Stimulated activated CD8-positive, alpha-beta memory T cell treated with anti-CD3 and anti-CD28 coated beads, Interleukin-7, amount 100 ng/mL, for 48 hours (primary cell): ENCODE measurements around the gene FAF2.
"Not testable (repeated sequence)": the region's sequence is repeated elsewhere in the genome, so short reads cannot be mapped to it uniquely, and the experiment has no call there.

ENCODE experiments used
- DNase-seq, 2 donors: peaks; one replicate each; pipeline ENCODE4 v3.0.0-alpha.2; 2020; ENCODE audit warnings: low read depth in 1 of 2; ENCODE audit errors: extremely low read depth in 1 of 2

Gene FAF2

DNA sequence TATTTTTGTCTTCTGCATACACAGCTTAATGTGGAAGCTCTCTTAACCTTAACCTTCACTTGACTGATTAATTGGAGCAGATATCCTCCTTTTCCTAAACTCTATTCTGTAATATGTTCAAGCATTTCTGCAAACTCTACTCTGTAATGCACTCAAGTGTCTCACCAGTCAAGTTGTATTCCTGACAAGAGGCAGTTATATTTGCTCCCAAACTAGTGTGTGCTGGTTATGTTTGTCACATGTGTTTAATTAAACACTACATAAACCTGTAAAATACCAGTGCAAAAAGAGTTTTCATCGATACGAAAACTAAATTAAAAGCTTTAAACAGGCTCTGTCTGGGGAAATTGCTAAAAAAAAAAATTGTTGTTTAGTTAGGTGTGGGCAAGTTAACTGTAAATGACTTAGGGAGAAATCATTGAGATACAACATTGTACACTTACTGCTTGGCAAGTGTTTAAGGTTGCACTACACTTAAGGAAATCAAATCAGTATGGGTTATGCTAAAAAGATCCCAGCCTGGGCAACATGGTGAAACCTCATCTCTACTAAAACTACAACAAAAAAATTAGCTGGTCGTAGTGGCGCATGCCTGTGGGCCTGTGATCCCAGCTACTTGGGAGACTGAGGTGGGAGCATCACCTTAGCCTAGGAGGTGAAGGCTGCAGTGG, 6.7 kb downstream of the FAF2 start:
- DNase-seq, result no peak

DNA sequence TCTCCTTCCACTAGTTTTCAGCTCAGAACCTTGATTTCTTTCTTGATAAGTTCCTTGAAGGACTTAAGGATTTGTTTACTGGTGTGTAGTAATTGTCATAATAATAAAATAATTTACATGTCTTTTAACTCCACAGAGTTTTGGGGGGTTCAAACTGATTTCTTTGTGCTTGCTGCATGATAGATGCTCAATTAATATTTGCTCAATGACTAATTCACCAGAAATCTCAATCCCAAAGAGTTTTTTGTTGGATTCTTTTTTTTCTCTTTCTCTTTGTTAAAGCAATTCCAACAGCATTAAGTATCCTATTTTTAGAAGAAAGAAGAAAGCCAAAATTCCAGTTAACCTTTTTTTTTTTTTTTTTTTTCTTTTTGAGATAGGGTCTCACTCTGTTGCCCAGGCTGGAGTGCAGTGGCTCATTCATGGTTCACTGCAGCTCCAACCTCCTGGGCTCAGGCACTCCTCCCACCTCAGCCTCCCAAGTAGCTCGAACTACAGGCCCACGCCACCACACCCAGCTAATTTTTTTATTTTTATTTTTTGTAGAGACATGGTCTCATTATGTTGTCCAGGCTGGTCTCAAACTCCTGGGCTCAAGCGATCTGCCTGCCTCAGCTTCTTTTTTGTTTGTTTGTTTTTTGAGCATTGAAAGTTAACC, 10.8 kb downstream of the FAF2 start:
- DNase-seq, result no peak

DNA sequence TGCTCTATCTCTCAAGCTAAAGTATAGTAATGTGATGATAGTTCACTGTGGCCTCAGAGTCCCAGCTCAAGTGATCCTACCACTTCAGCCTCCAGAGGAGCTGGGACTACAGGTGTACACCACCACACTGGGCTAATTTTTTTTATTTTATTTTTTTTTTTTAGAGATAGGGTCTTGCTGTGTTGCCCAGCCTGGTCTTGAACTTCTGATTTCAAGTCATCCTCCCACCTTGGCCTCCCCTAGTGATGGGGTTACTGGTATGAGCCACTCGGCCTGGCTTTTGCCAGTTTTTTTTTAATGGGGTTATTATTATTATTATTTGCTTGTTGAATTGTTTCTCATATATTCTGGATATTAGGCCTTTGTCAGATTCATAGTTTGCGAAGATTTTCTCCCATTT, 13.2 kb downstream of the FAF2 start:
- no peak for DNase-seq

DNA sequence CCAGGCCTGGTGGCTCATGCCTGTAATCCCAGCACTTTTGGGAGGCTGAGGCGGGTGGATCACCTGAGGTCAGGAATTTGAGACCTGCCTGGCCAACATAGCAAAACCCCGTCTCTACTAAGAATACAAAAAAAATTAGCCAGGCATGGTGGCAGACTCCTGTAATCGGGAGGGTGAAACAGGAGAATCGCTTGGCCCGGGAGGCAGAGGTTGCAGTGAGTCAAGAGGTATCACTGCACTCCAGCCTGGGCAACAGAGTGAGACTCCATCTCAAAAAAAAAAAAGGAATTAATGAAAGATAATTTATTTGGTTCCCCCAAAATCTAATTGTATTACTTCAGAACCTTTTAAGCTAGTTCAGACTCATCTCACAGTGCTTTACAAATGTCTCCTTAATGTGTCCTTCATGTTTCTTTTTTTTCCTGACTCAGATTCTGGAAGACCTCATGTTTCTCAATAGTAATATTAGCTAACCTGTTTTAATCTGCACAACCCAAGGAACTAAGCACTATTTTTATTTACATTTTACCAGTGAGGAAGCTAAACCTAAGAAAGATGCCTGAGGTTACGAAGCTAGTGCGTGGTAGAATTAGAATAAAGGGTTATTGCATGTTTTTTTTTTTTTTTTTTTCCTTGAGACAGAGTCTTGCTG, 15.1 kb downstream of the FAF2 start:
- DNase-seq, result no peak

GRCh38 chr5:176466245-176466871, 18.2 kb downstream of the FAF2 start:
- no peak for DNase-seq

GRCh38 chr5:176469296-176469695, 21.1 kb downstream of the FAF2 start:
- DNase-seq, result no peak

- DNase-seq, result no peak
These were observed 22.4 kb downstream of the FAF2 start for GRCh38 chr5:176470539-176470938.

DNA sequence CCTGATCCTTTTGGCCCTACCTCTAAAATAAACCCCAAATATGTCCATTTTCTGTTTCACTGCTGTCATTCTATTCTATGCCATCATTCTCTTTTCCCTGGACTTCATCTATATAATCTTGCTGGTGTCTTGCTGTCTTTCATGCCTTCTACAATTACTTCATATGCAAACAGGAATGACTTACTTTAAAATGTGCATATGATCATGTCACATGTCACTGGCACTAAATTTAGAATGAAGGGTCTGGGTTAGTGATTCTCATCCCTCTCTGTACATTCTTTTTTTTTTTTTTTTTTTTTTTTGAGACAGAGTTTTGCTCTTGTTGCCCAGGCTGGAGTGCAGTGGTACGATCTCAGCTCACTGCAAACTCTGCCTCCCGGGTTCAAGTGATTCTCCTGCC, 22.9 kb downstream of the FAF2 start:
- no peak for DNase-seq

GRCh38 chr5:176473335-176474006, 25.3 kb downstream of the FAF2 start:
- no peak for DNase-seq

GRCh38 chr5:176474476-176474875, 26.3 kb downstream of the FAF2 start:
- no peak for DNase-seq

DNA sequence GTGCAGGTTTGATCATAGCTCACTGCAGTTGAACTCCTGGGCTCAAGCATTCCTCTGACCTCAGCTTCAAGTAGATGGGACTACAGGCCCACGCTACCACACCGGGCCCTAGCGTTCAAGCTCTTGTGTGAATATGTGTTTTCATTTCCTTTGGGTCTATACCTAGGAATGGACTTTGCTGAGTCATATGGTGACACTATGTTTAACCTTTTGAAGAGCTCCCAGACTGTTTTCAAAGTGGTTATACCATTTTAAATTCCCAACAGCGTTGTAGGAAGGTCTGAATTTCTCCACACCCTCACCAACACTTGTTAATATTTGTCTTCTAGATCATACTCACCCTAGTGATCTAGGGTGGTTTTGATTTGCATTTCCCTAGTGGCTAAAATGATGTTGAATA, 33.5 kb downstream of the FAF2 start:
- DNase-seq, result no peak

DNA sequence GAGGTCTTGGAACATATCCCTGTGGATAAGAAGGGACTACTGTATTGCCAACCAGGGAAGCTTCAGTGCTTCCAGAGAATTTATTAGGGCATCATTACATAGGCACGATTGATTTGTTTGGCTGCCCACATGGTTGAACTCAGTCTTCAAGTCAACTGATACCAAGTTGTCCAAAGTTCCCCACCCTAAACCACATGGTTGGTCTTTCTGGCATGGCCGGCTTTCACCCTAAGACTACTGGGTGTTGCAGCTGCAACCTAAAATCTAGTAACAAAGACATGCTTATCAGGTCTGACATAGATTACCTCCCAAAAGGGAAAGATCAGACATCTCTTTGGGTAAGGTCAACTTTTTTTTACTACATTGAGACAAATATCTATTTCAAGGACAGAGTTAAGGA, 37.0 kb downstream of the FAF2 start:
- DNase-seq, result no peak

DNA sequence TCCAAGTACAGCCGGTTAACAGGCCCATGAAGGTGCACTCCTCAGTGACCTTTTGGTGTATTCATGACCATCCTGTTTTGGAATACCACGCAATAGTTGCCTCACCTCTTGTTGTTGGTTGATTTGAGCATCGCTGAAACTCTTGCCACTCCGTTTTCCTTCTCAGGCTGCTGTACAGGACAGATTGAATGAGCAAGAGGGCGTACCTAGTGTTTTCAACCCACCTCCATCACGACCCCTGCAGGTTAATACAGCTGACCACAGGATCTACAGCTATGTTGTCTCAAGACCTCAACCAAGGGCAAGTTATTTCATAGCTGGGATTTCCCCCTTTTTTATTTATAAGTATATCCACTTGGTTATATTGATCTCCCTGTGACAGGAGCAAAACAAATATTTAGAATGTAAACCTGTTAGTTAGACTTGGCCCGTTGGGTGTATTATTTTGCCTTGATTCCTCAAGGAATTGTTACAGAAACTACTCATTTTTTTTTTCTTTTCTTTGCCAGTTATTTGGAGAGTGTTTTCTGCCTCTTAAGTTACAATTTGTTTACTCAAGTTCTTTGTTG, 38.1 kb downstream of the FAF2 start:
- no peak for DNase-seq

GRCh38 chr5:176487160-176487559, 39.0 kb downstream of the FAF2 start:
- DNase-seq, result not testable (repeated sequence)

GRCh38 chr5:176489077-176489476, 40.9 kb downstream of the FAF2 start:
- DNase-seq, result no peak

DNA sequence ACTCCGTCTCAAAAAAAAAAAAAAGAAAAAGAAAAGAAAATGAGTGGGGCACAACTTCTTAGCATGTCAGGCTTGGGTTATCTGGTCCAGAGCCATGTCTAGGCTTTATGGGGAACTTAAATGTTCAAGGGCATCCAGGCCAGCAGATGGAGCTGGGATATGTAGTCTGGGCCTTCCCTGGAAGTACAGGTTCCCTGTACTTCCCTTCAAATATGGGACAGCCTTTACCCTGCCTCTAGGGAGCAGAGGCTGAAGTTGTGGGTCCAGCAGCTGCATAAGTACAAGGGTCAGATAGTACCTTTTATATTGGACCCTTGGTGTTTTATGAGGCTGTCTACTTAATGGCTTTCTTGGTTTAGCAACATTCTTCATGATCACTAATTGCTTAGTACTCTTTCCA, 42.1 kb downstream of the FAF2 start:
- DNase-seq, result no peak

DNA sequence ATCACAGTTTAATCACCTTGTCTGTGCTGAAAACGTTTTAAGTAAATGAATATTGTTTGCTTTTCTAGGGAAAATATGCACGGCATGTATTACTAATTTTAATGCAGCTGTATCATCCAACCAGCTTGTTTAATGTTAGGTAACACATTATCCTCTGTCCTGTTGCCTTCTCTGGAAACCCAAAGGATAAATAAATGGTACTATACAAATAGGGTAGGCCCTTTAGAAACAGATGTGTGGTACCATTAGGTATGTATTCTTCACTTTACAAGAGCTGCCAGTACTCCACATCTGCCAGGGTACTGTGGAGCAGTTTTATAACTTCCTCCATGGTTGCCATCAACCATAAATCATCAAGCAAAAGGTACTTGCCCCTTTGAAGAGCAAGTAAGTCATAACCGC, 42.9 kb downstream of the FAF2 start:
- DNase-seq, result no peak

DNA sequence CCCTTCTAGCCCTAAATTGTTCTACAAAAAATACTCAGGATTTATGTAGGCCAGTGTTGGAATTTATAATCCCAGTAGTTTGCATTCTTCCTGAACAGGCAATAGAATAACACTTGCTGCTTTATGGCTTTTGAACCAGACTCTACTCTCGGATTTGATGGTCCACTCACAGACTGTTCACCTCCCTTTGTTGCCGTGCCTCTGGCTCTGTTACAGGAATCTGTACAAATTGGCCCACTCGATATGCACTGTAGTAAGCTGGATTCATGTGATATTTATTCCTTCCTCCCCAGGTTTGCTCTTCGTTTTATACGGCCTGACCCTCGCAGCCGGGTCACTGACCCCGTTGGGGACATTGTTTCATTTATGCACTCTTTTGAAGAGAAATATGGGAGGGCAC, 43.7 kb downstream of the FAF2 start:
- no peak for DNase-seq

DNA sequence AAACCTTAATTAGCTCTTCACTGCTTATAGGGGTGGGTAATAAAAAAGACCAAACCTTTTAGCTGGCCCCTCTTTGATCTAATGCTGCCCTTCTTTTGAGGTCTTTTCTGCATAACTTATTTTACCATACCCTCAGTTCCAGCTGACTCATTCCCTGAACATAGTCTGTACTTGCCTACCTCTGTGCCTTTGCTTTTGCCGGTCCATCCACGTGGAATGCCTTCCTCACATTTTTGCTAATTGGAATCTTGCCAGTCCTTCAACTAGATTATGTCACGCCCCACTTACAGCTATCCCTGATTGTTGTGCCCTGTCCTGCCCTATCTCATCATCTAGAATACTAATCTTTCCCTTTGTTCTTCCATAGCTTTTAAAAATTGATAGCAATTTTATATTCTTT, 44.2 kb downstream of the FAF2 start:
- DNase-seq, result no peak

DNA sequence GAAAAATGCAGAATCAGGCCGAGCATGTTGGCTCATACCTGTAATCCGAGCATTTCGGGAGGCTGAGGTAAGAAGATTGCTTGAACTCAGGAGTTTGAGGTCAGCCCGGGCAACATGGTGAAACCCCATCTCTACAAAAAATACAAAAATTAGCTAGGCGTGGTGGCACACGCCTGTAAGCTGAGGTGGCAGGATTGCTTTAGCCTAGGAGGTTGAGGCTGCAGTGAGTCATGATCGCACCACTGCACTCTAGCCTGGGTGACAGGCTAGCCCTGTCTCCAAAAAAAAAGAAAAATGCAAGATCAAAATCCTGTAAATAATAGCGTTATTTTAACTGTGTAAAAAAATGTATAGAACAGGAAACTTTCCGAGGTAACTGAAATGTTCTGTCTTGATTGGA, 49.7 kb downstream of the FAF2 start:
- no peak for DNase-seq

GRCh38 chr5:176499273-176499672, 51.1 kb downstream of the FAF2 start:
- no peak for DNase-seq
